Ishikawa (cell line): ENCODE measurements around the gene HOXB8.

Source experiments
- CEBPB ChIP-seq: IDR thresholded peaks from 2 replicates; pipeline ENCODE4 v1.6.1; 2012
- CREB1 ChIP-seq: IDR thresholded peaks from 2 replicates; pipeline ENCODE4 v1.6.1; 2012; ENCODE audit warnings: low read depth
- EGR1 ChIP-seq: IDR thresholded peaks from 2 replicates; pipeline ENCODE4 v1.6.1; 2012
- EP300 ChIP-seq: IDR thresholded peaks from 2 replicates; pipeline ENCODE4 v1.6.1; 2012; ENCODE audit warnings: borderline replicate concordance
- FOXM1 ChIP-seq: IDR thresholded peaks from 2 replicates; pipeline ENCODE4 v1.6.1; 2012; ENCODE audit warnings: low read depth, borderline replicate concordance
- MAX ChIP-seq: IDR thresholded peaks from 2 replicates; pipeline ENCODE4 v1.6.1; 2012
- NFIC ChIP-seq: IDR thresholded peaks from 2 replicates; pipeline ENCODE4 v1.6.1; 2012
- RAD21 ChIP-seq: IDR thresholded peaks from 2 replicates; pipeline ENCODE4 v1.6.1; 2012; ENCODE audit warnings: low read depth
- REST ChIP-seq: IDR thresholded peaks from 2 replicates; pipeline ENCODE4 v1.6.1; 2012; ENCODE audit warnings: low read depth, mild to moderate bottlenecking
- TAF1 ChIP-seq: IDR thresholded peaks from 2 replicates; pipeline ENCODE4 v1.6.1; 2012; ENCODE audit warnings: low read depth, mild to moderate bottlenecking
- TCF12 ChIP-seq: IDR thresholded peaks from 2 replicates; pipeline ENCODE4 v1.6.1; 2012; ENCODE audit warnings: low read depth
- TEAD4 ChIP-seq: IDR thresholded peaks from 2 replicates; pipeline ENCODE4 v1.6.1; 2012
- USF1 ChIP-seq: IDR thresholded peaks from 2 replicates; pipeline ENCODE4 v1.6.1; 2012
- YY1 ChIP-seq: IDR thresholded peaks from 2 replicates; pipeline ENCODE4 v1.6.1; 2012; ENCODE audit warnings: low read depth
- ZBTB7A ChIP-seq: IDR thresholded peaks from 2 replicates; pipeline ENCODE4 v1.6.1; 2012; ENCODE audit warnings: low read depth

Gene HOXB8

GRCh38 chr17:48634493-48635208, 19.6 kb upstream of the HOXB8 start:
- TF ChIP-seq TAF1 (no peak), NFIC (no peak), ZBTB7A (no peak), EGR1 (no peak), RAD21 (no peak), CREB1 (no peak), YY1 (no peak), MAX (no peak), REST (no peak), FOXM1 (no peak), TEAD4 (no peak)

- TF ChIP-seq FOXM1 (no peak), EP300 (no peak), TEAD4 (no peak)
These were observed 18.2 kb upstream of the HOXB8 start for GRCh38 chr17:48633266-48633677.

GRCh38 chr17:48632579-48633265, 17.6 kb upstream of the HOXB8 start:
- TF ChIP-seq RAD21 (no peak), TCF12 (no peak), ZBTB7A (no peak), MAX (no peak), FOXM1 (no peak), EP300 (no peak), NFIC (no peak), TEAD4 (no peak), EGR1 (no peak), CREB1 (no peak), USF1 (no peak), TAF1 (no peak), REST (no peak), CEBPB (no peak), YY1 (no peak)

- TF ChIP-seq REST (no peak), FOXM1 (no peak), TCF12 (no peak), EGR1 (no peak), USF1 (no peak), MAX (no peak), EP300 (no peak), CREB1 (no peak), TEAD4 (no peak), TAF1 (no peak), CEBPB (no peak), NFIC (no peak), YY1 (no peak), RAD21 (no peak), ZBTB7A (no peak)
These were observed 16.8 kb upstream of the HOXB8 start for GRCh38 chr17:48631693-48632578.
